ENCODE data around the gene PRSS50.

Gene PRSS50

GRCh38 chr3:46672349-46672695 lies 45.3 kb downstream of the PRSS50 start:
- no peaks in the 10 kb centered on the region for H3K4me1 ChIP-seq (ENCODE audit: insufficient read depth, low read length)
- no peak overlapping the region for H3K4me3 ChIP-seq (ENCODE audit: low read length)
- no peaks in the 10 kb centered on the region for H3K36me3 ChIP-seq (ENCODE audit: insufficient read depth, low read length)
- H3K9ac ChIP-seq (ENCODE audit: low read depth, low read length), result no peak overlapping the region
- 93% methylated on average over 6 of the region's 6 CpGs for WGBS
- no peaks in the 10 kb centered on the region for H3K27me3 ChIP-seq (ENCODE audit: insufficient read depth, low read length)
- H3K9me3 ChIP-seq (ENCODE audit: insufficient read depth, low read depth, low read length), result no peaks in the 10 kb centered on the region
- H3K27ac ChIP-seq (ENCODE audit: low read depth, low read length), result no peak overlapping the region

GRCh38 chr3:46671541-46672348 lies 45.9 kb downstream of the PRSS50 start:
- no peaks in the 10 kb centered on the region for H3K27me3 ChIP-seq (ENCODE audit: insufficient read depth, low read length)
- no peak overlapping the region for H3K27ac ChIP-seq (ENCODE audit: low read depth, low read length)
- 96% methylated on average over 25 of the region's 25 CpGs for WGBS
- H3K36me3 ChIP-seq (ENCODE audit: insufficient read depth, low read length), result no peaks in the 10 kb centered on the region
- no peak overlapping the region for H3K9ac ChIP-seq (ENCODE audit: low read depth, low read length)
- no peaks in the 10 kb centered on the region for H3K4me1 ChIP-seq (ENCODE audit: insufficient read depth, low read length)
- H3K9me3 ChIP-seq (ENCODE audit: insufficient read depth, low read depth, low read length), result no peaks in the 10 kb centered on the region
- H3K4me3 ChIP-seq (ENCODE audit: low read length), result no peak overlapping the region

DNA sequence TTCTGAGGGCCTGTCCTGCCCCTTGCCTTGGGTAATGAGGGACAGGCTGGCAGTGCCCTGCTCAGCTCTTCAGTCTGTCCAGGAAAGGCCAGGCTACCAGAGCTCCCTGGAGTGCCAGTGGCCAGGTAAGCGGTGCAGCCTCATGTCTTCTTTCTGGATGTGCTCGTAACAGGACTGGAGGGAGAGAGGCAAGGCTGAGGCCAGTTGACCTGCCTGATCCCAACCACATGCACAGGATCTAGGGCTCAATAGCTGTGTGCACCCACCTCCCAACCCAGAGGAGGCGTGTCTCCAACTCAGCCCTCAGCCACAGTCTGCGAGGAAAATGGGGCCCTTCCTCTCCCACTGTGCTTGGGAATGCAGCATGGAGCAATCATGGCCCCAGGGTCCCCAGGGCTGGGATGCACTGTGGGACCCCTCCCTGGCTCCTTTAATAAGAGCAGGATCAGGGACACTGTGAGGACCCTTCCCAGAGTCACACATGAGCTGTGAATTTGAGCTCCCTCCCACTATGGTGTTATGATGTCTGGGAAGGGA lies 46.7 kb downstream of the PRSS50 start:
- H3K9ac ChIP-seq (ENCODE audit: low read depth, low read length), result no peak overlapping the region
- no peaks in the 10 kb centered on the region for H3K9me3 ChIP-seq (ENCODE audit: insufficient read depth, low read depth, low read length)
- 95% methylated on average over 4 of the region's 4 CpGs for WGBS
- H3K4me1 ChIP-seq (ENCODE audit: insufficient read depth, low read length), result no peaks in the 10 kb centered on the region
- H3K27me3 ChIP-seq (ENCODE audit: insufficient read depth, low read length), result no peaks in the 10 kb centered on the region
- H3K27ac ChIP-seq (ENCODE audit: low read depth, low read length), result no peak overlapping the region
- no peak overlapping the region for H3K4me3 ChIP-seq (ENCODE audit: low read length)
- no peaks in the 10 kb centered on the region for H3K36me3 ChIP-seq (ENCODE audit: insufficient read depth, low read length)

- H3K9ac ChIP-seq (ENCODE audit: low read depth, low read length), result no peak overlapping the region
- H3K27me3 ChIP-seq (ENCODE audit: insufficient read depth, low read length), result no peaks in the 10 kb centered on the region
- H3K9me3 ChIP-seq (ENCODE audit: insufficient read depth, low read depth, low read length), result no peaks in the 10 kb centered on the region
- WGBS, result 93% methylated on average over 16 of the region's 17 CpGs
- H3K4me3 ChIP-seq (ENCODE audit: low read length), result no peak overlapping the region
- no peak overlapping the region for H3K27ac ChIP-seq (ENCODE audit: low read depth, low read length)
- no peaks in the 10 kb centered on the region for H3K4me1 ChIP-seq (ENCODE audit: insufficient read depth, low read length)
- no peaks in the 10 kb centered on the region for H3K36me3 ChIP-seq (ENCODE audit: insufficient read depth, low read length)
These were observed 47.4 kb downstream of the PRSS50 start for GRCh38 chr3:46670000-46670890.

GRCh38 chr3:46669191-46669999 lies 48.3 kb downstream of the PRSS50 start:
- Histone ChIP-seq H3K27me3 (ENCODE audit: insufficient read depth, low read length) (no peaks in the 10 kb centered on the region), H3K9me3 (ENCODE audit: insufficient read depth, low read depth, low read length) (no peaks in the 10 kb centered on the region), H3K9ac (ENCODE audit: low read depth, low read length) (no peak overlapping the region), H3K4me1 (ENCODE audit: insufficient read depth, low read length) (no peaks in the 10 kb centered on the region), H3K27ac (ENCODE audit: low read depth, low read length) (no peak overlapping the region), H3K4me3 (ENCODE audit: low read length) (no peak overlapping the region), H3K36me3 (ENCODE audit: insufficient read depth, low read length) (no peaks in the 10 kb centered on the region)
- WGBS, result 91% methylated on average over 9 of the region's 9 CpGs

- WGBS, result 90% methylated on average over 2 of the region's 2 CpGs
These were observed 49.1 kb downstream of the PRSS50 start for GRCh38 chr3:46668591-46668990.

DNA sequence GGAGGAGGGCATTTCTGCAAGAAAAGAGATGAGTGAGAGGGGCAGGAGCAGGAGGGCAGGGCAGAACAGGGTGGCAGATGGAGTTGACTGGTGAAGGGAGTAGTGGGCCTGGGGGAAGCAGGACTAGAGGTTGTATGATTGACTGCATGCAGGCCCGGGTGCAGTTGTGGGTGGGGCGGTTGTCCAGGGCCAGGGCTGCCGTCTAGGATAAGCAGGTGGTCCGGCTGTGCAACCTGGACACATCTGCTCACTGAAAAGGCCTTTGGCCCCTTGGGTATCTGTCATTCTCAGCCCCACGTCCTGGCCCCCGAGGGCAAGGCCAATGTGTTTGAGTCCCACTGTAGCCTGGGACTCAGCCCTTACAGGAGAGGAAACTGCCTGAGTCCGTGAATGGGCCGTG lies 49.6 kb downstream of the PRSS50 start:
- WGBS, result 82% methylated on average over 8 of the region's 8 CpGs
- no peaks in the 10 kb centered on the region for H3K36me3 ChIP-seq (ENCODE audit: insufficient read depth, low read length)

More at GRCh38 chr3:46668591-46668990, 49.1 kb downstream of the PRSS50 start:
- no peak overlapping the region for H3K9ac ChIP-seq (ENCODE audit: low read depth, low read length)
- H3K9me3 ChIP-seq (ENCODE audit: insufficient read depth, low read depth, low read length), result no peaks in the 10 kb centered on the region
- no peaks in the 10 kb centered on the region for H3K4me1 ChIP-seq (ENCODE audit: insufficient read depth, low read length)
- no peaks in the 10 kb centered on the region for H3K27me3 ChIP-seq (ENCODE audit: insufficient read depth, low read length)
- no peak overlapping the region for H3K4me3 ChIP-seq (ENCODE audit: low read length)
- H3K27ac ChIP-seq (ENCODE audit: low read depth, low read length), result no peak overlapping the region
- no peaks in the 10 kb centered on the region for H3K36me3 ChIP-seq (ENCODE audit: insufficient read depth, low read length)

GRCh38 chr3:46667657-46668056 lies 50.0 kb downstream of the PRSS50 start:
- H3K27ac ChIP-seq (ENCODE audit: low read depth, low read length), result no peak overlapping the region
- H3K4me3 ChIP-seq (ENCODE audit: low read length), result no peak overlapping the region
- no peaks in the 10 kb centered on the region for H3K9me3 ChIP-seq (ENCODE audit: insufficient read depth, low read depth, low read length)
- no peaks in the 10 kb centered on the region for H3K27me3 ChIP-seq (ENCODE audit: insufficient read depth, low read length)
- WGBS, result 95% methylated on average over 9 of the region's 9 CpGs
- peaks cover 3% of the 10 kb centered on the region; the same call in 1 of the 2 replicates for H3K4me1 ChIP-seq (ENCODE audit: insufficient read depth, low read length)
- H3K36me3 ChIP-seq (ENCODE audit: insufficient read depth, low read length), result no peaks in the 10 kb centered on the region
- H3K9ac ChIP-seq (ENCODE audit: low read depth, low read length), result no peak overlapping the region

More for the DNA sequence above, 49.6 kb downstream of the PRSS50 start:
- Histone ChIP-seq H3K9me3 (ENCODE audit: insufficient read depth, low read depth, low read length) (no peaks in the 10 kb centered on the region), H3K27me3 (ENCODE audit: insufficient read depth, low read length) (no peaks in the 10 kb centered on the region), H3K27ac (ENCODE audit: low read depth, low read length) (no peak overlapping the region), H3K4me3 (ENCODE audit: low read length) (no peak overlapping the region), H3K4me1 (ENCODE audit: insufficient read depth, low read length) (peaks cover 1% of the 10 kb centered on the region; the same call in 1 of the 2 replicates), H3K9ac (ENCODE audit: low read depth, low read length) (no peak overlapping the region)

- no peaks in the 10 kb centered on the region for H3K36me3 ChIP-seq (ENCODE audit: insufficient read depth, low read length)
- 92% methylated on average over 8 of the region's 8 CpGs for WGBS
- H3K9ac ChIP-seq (ENCODE audit: low read depth, low read length), result no peak overlapping the region
- no peak overlapping the region for H3K27ac ChIP-seq (ENCODE audit: low read depth, low read length)
- H3K27me3 ChIP-seq (ENCODE audit: insufficient read depth, low read length), result no peaks in the 10 kb centered on the region
- H3K4me1 ChIP-seq (ENCODE audit: insufficient read depth, low read length), result peaks cover 8% of the 10 kb centered on the region
- H3K9me3 ChIP-seq (ENCODE audit: insufficient read depth, low read depth, low read length), result no peaks in the 10 kb centered on the region
- H3K4me3 ChIP-seq (ENCODE audit: low read length), result no peak overlapping the region
These were observed 50.5 kb downstream of the PRSS50 start for GRCh38 chr3:46667061-46667621.

DNA sequence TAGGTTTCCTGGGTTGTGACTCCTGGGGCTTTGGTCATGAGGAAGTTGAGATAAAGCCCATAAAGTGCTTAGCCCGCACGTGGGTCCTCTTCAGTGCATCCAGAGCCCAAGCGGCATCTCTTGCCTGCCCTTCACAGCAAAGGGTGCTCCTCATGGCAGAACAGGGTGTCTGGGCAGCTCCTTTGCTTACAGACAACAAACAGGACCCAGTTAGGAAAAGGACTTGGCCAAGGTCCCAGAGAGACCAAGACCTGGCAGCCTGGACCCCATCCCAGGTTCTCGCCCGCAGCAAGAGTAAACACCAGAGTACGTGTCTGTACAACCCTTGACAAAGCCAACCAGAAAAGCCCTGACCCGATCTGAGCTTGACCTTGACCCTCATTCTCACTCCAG lies 51.2 kb downstream of the PRSS50 start:
- Histone ChIP-seq H3K4me3 (ENCODE audit: low read length) (no peak overlapping the region), H3K27me3 (ENCODE audit: insufficient read depth, low read length) (no peaks in the 10 kb centered on the region)
- 94% methylated on average over 7 of the region's 7 CpGs for WGBS

More for the DNA sequence above, 51.2 kb downstream of the PRSS50 start:
- Histone ChIP-seq H3K27ac (ENCODE audit: low read depth, low read length) (no peak overlapping the region), H3K36me3 (ENCODE audit: insufficient read depth, low read length) (no peaks in the 10 kb centered on the region), H3K9me3 (ENCODE audit: insufficient read depth, low read depth, low read length) (no peaks in the 10 kb centered on the region), H3K4me1 (ENCODE audit: insufficient read depth, low read length) (peaks cover 14% of the 10 kb centered on the region), H3K9ac (ENCODE audit: low read depth, low read length) (no peak overlapping the region)

Measured in HUES64 (cell line).